ENCODE results near the gene TERT.

Gene TERT

GRCh38 chr5:1280177-1281037 is 14.5 kb downstream of the TERT start:
- Histone ChIP-seq H3K4me1 (ENCODE audit: insufficient read depth, low read length) (peaks cover 3% of the 10 kb centered on the region), H3K4me3 (ENCODE audit: low read depth in 1 of 2, low read length in 2 of 2) (no peak overlapping the region), H3K9me3 (ENCODE audit: insufficient read depth, low read length, severe bottlenecking) (peaks cover 2% of the 10 kb centered on the region), H3K27me3 (ENCODE audit: insufficient read depth, low read length, poor library complexity) (no peaks in the 10 kb centered on the region), H3K4me2 (ENCODE audit: insufficient read depth, low read length) (no peak overlapping the region), H3K9ac (ENCODE audit: low read depth, low read length) (no peak overlapping the region), H4K20me1 (ENCODE audit: insufficient read depth, low read length) (no peaks in the 10 kb centered on the region; the same call in none of the 2 replicates), H3K79me2 (ENCODE audit: insufficient read depth, low read length) (peaks cover 6% of the 10 kb centered on the region; the same call in 1 of the 2 replicates), H2AFZ (ENCODE audit: low read depth, low read length) (no peak overlapping the region), H3K36me3 (ENCODE audit: insufficient read depth, low read length) (peaks cover 13% of the 10 kb centered on the region), H3K27ac (ENCODE audit: low read length) (peak overlapping the region; percentile 10; the same call in 1 of the 2 replicates)
- DNase-seq, result no peak
- no peak for ATAC-seq (ENCODE audit: insufficient read depth, low read depth)
- TF ChIP-seq CTCF (IDR thresholded peaks at IDR 0.05; ENCODE audit: borderline replicate concordance, extremely low read depth, low read length, poor library complexity, severe bottlenecking) (no peak), EZH2 (IDR thresholded peaks at IDR 0.05; ENCODE audit: borderline replicate concordance, low read depth, low read length, severe bottlenecking) (no peak)

DNA sequence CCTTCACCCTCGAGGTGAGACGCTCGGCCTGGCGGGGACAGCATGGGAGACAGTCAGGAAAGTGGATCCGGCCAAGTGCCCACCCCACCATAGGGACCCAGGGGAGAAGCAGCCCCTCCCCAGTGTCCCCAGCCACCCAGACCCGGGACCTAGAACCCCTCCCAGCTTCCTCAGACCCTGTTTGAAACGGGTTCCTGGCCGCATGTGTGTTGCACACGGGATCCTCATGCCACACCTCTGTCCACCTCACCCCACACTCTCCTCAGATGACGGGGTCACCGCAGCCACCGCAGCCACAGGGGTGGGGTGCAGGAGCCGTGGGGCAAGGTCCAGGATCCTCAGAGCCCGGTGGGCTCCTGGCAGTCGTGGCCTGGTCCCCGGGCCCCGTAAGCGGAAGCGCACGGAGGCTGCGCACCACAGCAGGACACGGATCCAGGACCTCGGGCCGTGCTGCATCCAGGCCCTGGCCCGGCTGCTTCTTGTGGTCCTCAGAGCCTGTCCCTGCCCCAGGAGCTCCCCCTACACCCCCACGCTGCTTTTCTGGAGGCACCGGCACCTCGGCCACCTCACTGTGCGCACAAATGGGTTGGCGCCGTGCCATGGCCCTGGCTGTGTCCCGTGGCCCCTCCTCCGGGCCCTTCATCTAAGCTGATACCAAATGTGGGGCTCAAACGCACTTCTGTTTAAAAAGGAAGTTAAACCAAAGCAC is 15.3 kb downstream of the TERT start:
- DNase-seq (no peak), ATAC-seq (ENCODE audit: insufficient read depth, low read depth) (no peak)
- Histone ChIP-seq H3K4me3 (ENCODE audit: low read depth in 1 of 2, low read length in 2 of 2) (no peak overlapping the region), H3K9ac (ENCODE audit: low read depth, low read length) (no peak overlapping the region), H3K4me2 (ENCODE audit: insufficient read depth, low read length) (no peak overlapping the region), H3K79me2 (ENCODE audit: insufficient read depth, low read length) (peaks cover under 1% of the 10 kb centered on the region; the same call in 1 of the 2 replicates), H3K27ac (ENCODE audit: low read length) (peak overlapping the region; percentile 10; the same call in 1 of the 2 replicates), H4K20me1 (ENCODE audit: insufficient read depth, low read length) (no peaks in the 10 kb centered on the region; the same call in none of the 2 replicates), H3K27me3 (ENCODE audit: insufficient read depth, low read length, poor library complexity) (no peaks in the 10 kb centered on the region), H3K36me3 (ENCODE audit: insufficient read depth, low read length) (peaks cover 16% of the 10 kb centered on the region), H3K4me1 (ENCODE audit: insufficient read depth, low read length) (peaks cover 10% of the 10 kb centered on the region), H3K9me3 (ENCODE audit: insufficient read depth, low read length, severe bottlenecking) (peaks cover 2% of the 10 kb centered on the region), H2AFZ (ENCODE audit: low read depth, low read length) (no peak overlapping the region)
- no peak for TF ChIP-seq CTCF (IDR thresholded peaks at IDR 0.05; ENCODE audit: borderline replicate concordance, extremely low read depth, low read length, poor library complexity, severe bottlenecking)
- no peak for TF ChIP-seq EZH2 (IDR thresholded peaks at IDR 0.05; ENCODE audit: borderline replicate concordance, low read depth, low read length, severe bottlenecking)

- ATAC-seq (ENCODE audit: insufficient read depth, low read depth) (no peak), DNase-seq (no peak)
- peaks cover 18% of the 10 kb centered on the region for H3K4me1 ChIP-seq (ENCODE audit: insufficient read depth, low read length)
- no peak overlapping the region for H3K9ac ChIP-seq (ENCODE audit: low read depth, low read length)
- H3K9me3 ChIP-seq (ENCODE audit: insufficient read depth, low read length, severe bottlenecking), result peaks cover 2% of the 10 kb centered on the region
- H3K36me3 ChIP-seq (ENCODE audit: insufficient read depth, low read length), result peaks cover 23% of the 10 kb centered on the region
- no peaks in the 10 kb centered on the region for H3K79me2 ChIP-seq (ENCODE audit: insufficient read depth, low read length)
- no peak overlapping the region for H2AFZ ChIP-seq (ENCODE audit: low read depth, low read length)
- no peaks in the 10 kb centered on the region for H3K27me3 ChIP-seq (ENCODE audit: insufficient read depth, low read length, poor library complexity)
- no peaks in the 10 kb centered on the region; the same call in 1 of the 2 replicates for H4K20me1 ChIP-seq (ENCODE audit: insufficient read depth, low read length)
- TF ChIP-seq EZH2 (IDR thresholded peaks at IDR 0.05; ENCODE audit: borderline replicate concordance, low read depth, low read length, severe bottlenecking) (no peak), CTCF (IDR thresholded peaks at IDR 0.05; ENCODE audit: borderline replicate concordance, extremely low read depth, low read length, poor library complexity, severe bottlenecking) (no peak)
- no peak overlapping the region for H3K4me2 ChIP-seq (ENCODE audit: insufficient read depth, low read length)
- no peak overlapping the region for H3K27ac ChIP-seq (ENCODE audit: low read length)
- H3K4me3 ChIP-seq (ENCODE audit: low read depth in 1 of 2, low read length in 2 of 2), result no peak overlapping the region
Measured at GRCh38 chr5:1278656-1279442, 16.0 kb downstream of the TERT start.
